Esophagus squamous epithelium (tissue), 5 donors: ENCODE data around the gene CUEDC1. TPM values are rescaled to one million over a fixed set of nuclear protein-coding genes. Genes with fewer than 3 reads are reported as not detected.

Experiments used
- DNase-seq: peaks from one replicate; lab custom pipeline; 2025; lab: John Stamatoyannopoulos, UW
- H3K27ac ChIP-seq, 4 donors: fragments of 200-600 bp; sonication (generic); one replicate each; pipeline ENCODE4 v1.5.1; 2016 to 2019; ENCODE audit warnings: mild to moderate bottlenecking in 1 of 4
- H3K27me3 ChIP-seq, 4 donors: fragments of 200-600 bp; sonication (generic); 1 replicate in 3 of 4; 2 replicates in 1 of 4; pipeline versions ENCODE4 v1.5.1 to v1.6.0; 2017 to 2021; ENCODE audit warnings: antibody characterized with exemption in 1 of 4
- H3K36me3 ChIP-seq, 3 donors: fragments of 200-600 bp; sonication (generic); one replicate each; pipeline ENCODE4 v1.5.1; 2016 to 2019
- H3K4me1 ChIP-seq, 3 donors: fragments of 200-600 bp; sonication (generic); one replicate each; pipeline ENCODE4 v1.5.1; 2017 to 2019
- H3K4me3 ChIP-seq, 4 donors: fragments of 200-600 bp; sonication (generic); 1 replicate in 3 of 4; 2 replicates in 1 of 4; pipeline ENCODE4 v1.5.1; 2016 to 2019; ENCODE audit warnings: mild to moderate bottlenecking in 2 of 4, moderate library complexity in 1 of 4
- H3K9me3 ChIP-seq, 3 donors: fragments of 200-600 bp; sonication (generic); one replicate each; pipeline ENCODE4 v1.5.1; 2016 to 2019
- POLR2A ChIP-seq, 4 donors: fragments of 450-650 bp; IDR thresholded peaks; one replicate each; pipeline ENCODE4 v1.6.1; 2017; ENCODE audit warnings: antibody characterized with exemption in 4 of 4, mild to moderate bottlenecking in 4 of 4, moderate library complexity in 3 of 4
- WGBS, 2 donors: methylation state at CpG; one replicate each; pipeline ENCODE4 v1.1.5; 2018; 5-methylcytosine and 5-hydroxymethylcytosine counted together
- intact Hi-C: fragments of 100-400 bp; cut with DNase I; formaldehyde crosslinking; loops from one replicate; pipeline ENCODE4 v1.15.0; 2022
- total RNA-seq, 4 donors: library from RNA; depleted of rRNA; stranded (reverse); fragments of >200 nt; gene quantifications; one replicate each; pipeline ENCODE4 v1.1.0, GENCODE V29; 2016
- TF ChIP-seq, protein P1 (sequence below), 6 experiments: fragments of 450-650 bp in 4 of 6; fragments of 200-600 bp in 2 of 6; sonication (generic) in 2 of 6; IDR thresholded peaks; one replicate each; pipeline ENCODE4 v1.5.1; 2016 to 2019; ENCODE audit warnings: antibody characterized with exemption in 6 of 6, mild to moderate bottlenecking in 4 of 6, moderate library complexity in 4 of 6
- donor health status: DM: yes; HTN: yes; CAD: no.

The CUEDC1 gene
- total RNA-seq, 4 donors from 2014 or later, result 7.4 to 27.3 (median 18.4) TPM

GRCh38 chr17:58001461-58002124 lies 46.4 kb upstream of the CUEDC1 start:
- TF ChIP-seq, protein P1, sequence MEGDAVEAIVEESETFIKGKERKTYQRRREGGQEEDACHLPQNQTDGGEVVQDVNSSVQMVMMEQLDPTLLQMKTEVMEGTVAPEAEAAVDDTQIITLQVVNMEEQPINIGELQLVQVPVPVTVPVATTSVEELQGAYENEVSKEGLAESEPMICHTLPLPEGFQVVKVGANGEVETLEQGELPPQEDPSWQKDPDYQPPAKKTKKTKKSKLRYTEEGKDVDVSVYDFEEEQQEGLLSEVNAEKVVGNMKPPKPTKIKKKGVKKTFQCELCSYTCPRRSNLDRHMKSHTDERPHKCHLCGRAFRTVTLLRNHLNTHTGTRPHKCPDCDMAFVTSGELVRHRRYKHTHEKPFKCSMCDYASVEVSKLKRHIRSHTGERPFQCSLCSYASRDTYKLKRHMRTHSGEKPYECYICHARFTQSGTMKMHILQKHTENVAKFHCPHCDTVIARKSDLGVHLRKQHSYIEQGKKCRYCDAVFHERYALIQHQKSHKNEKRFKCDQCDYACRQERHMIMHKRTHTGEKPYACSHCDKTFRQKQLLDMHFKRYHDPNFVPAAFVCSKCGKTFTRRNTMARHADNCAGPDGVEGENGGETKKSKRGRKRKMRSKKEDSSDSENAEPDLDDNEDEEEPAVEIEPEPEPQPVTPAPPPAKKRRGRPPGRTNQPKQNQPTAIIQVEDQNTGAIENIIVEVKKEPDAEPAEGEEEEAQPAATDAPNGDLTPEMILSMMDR (IDR thresholded peaks at IDR 0.05), result no peak
- TF ChIP-seq POLR2A (IDR thresholded peaks at IDR 0.05), result no peak

GRCh38 chr17:57999496-58000017 lies 44.3 kb upstream of the CUEDC1 start:
- Histone ChIP-seq H3K27me3 (no peaks in the 10 kb centered on the region), H3K9me3 (no peaks in the 10 kb centered on the region), H3K36me3 (peaks cover 2 to 64% (median 6%) of the 10 kb centered on the region in 3 donors), H3K4me3 (no peak overlapping the region), H3K27ac (peak overlapping the region in 1 of 4 donors; percentile 17), H3K4me1 (peaks cover 0 to 63% (median 15%) of the 10 kb centered on the region in 3 donors)
- WGBS, 2 donors, result 61 to 93% methylated on average over 1 of the region's 1 CpG
- no peak for DNase-seq
- intact Hi-C loops, result loop anchor here (5.0 to 10.0 kb wide), 2 partner anchors 55 to 142 kb away; no protein-coding TSS in a partner anchor
- TF ChIP-seq, protein P1 (IDR thresholded peaks at IDR 0.05), result peak; percentile 73 to 88 (median 86)
- TF ChIP-seq POLR2A (IDR thresholded peaks at IDR 0.05), result no peak

More at GRCh38 chr17:58001461-58002124, 46.4 kb upstream of the CUEDC1 start:
- no peak for DNase-seq
- no peak overlapping the region for H3K27ac ChIP-seq
- no peaks in the 10 kb centered on the region for H3K9me3 ChIP-seq
- 30 to 52% methylated on average over 1 of the region's 1 CpG for WGBS, 2 donors
- intact Hi-C loops, result no loop called here
- peaks cover 8 to 65% (median 29%) of the 10 kb centered on the region in 3 donors for H3K4me1 ChIP-seq
- no peaks in the 10 kb centered on the region for H3K27me3 ChIP-seq
- H3K4me3 ChIP-seq, result no peak overlapping the region
- H3K36me3 ChIP-seq, result peaks cover 2 to 75% (median 14%) of the 10 kb centered on the region in 3 donors

GRCh38 chr17:57999010-57999495 lies 43.8 kb upstream of the CUEDC1 start:
- DNase-seq, result no peak
- H3K27ac ChIP-seq, result no peak overlapping the region
- TF ChIP-seq, protein P1 (IDR thresholded peaks at IDR 0.05), result no peak
- no peak for TF ChIP-seq POLR2A (IDR thresholded peaks at IDR 0.05)

GRCh38 chr17:57997085-57997809 lies 42.0 kb upstream of the CUEDC1 start:
- Histone ChIP-seq H3K9me3 (no peaks in the 10 kb centered on the region), H3K4me3 (no peak overlapping the region), H3K27me3 (no peaks in the 10 kb centered on the region), H3K27ac (peak overlapping the region in 1 of 4 donors; percentile 11), H3K36me3 (peaks cover 0 to 41% (median 2%) of the 10 kb centered on the region in 3 donors), H3K4me1 (peaks cover 0 to 55% (median 3%) of the 10 kb centered on the region in 3 donors)
- no peak for DNase-seq
- intact Hi-C loops, result loop anchor here (5.0 to 10.0 kb wide), 2 partner anchors 52 to 140 kb away; no protein-coding TSS in a partner anchor
- 75 to 87% methylated on average over 3 of the region's 3 CpGs for WGBS, 2 donors
- TF ChIP-seq, protein P1 (IDR thresholded peaks at IDR 0.05), result no peak
- TF ChIP-seq POLR2A (IDR thresholded peaks at IDR 0.05), result no peak

More at GRCh38 chr17:57999010-57999495, 43.8 kb upstream of the CUEDC1 start:
- Histone ChIP-seq H3K4me1 (peaks cover 0 to 62% (median 10%) of the 10 kb centered on the region in 3 donors), H3K9me3 (no peaks in the 10 kb centered on the region), H3K27me3 (no peaks in the 10 kb centered on the region), H3K4me3 (no peak overlapping the region), H3K36me3 (peaks cover under 1 to 59% (median 2%) of the 10 kb centered on the region in 3 donors)
- intact Hi-C loops, result loop anchor here (5.0 to 10.0 kb wide), 2 partner anchors 54 to 142 kb away; no protein-coding TSS in a partner anchor
